ENCODE results near the gene CCDC34. TPM values are rescaled to one million over a fixed set of nuclear protein-coding genes. Genes with fewer than 3 reads are reported as not detected.
A peak's percentile ranks its signal among the peaks of the same experiment; 100 is the strongest.

Gene CCDC34
- total and polyA plus RNA-seq, 2 of the 8 experiments (the other 6 are each of a cell fraction or from before 2014, with no cell fraction given) = 7.7 to 24.3 TPM

- 0 out of 3 replicates have a peak, but pooled peaks of 1 of the 2 experiments have one; percentile 27 for TF ChIP-seq EP300 (IDR thresholded peaks at IDR 0.05; ENCODE audit: borderline replicate concordance in 1 of 2, low read depth in 2 of 2, low read length in 2 of 2)
- TF ChIP-seq FOSL1 (IDR thresholded peaks at IDR 0.05; ENCODE audit: insufficient read depth, low read depth, low read length) = no peak
- TF ChIP-seq BRCA1 (IDR thresholded peaks at IDR 0.05; ENCODE audit: low read depth, low read length) = no peak
- TF ChIP-seq PHF8 (conservative IDR thresholded peaks at IDR 0.05; ENCODE audit: low read depth, low read length) = peak; percentile 64; the same call in 1 of the 2 replicates
- TF ChIP-seq RBBP5 (IDR thresholded peaks at IDR 0.05; ENCODE audit: borderline replicate concordance, low read depth, low read length) = peak; percentile 82
- no peak for TF ChIP-seq SP4 (IDR thresholded peaks at IDR 0.05; ENCODE audit: low read length)
- TF ChIP-seq E2F6 (IDR thresholded peaks at IDR 0.05) = peak; percentile 50
- TF ChIP-seq TBP (IDR thresholded peaks at IDR 0.05; ENCODE audit: low read depth, low read length) = peak; percentile 48
- peak; percentile 73 for TF ChIP-seq SAP30 (IDR thresholded peaks at IDR 0.05; ENCODE audit: insufficient read depth, insufficient replicate concordance, low read length)
- TF ChIP-seq CBX8 (IDR thresholded peaks at IDR 0.05; ENCODE audit: borderline replicate concordance, low read depth, low read length) = no peak
- peak; percentile 48 to 58; a peak in 2 of 3 replicates for TF ChIP-seq POLR2A (IDR thresholded peaks at IDR 0.05; ENCODE audit: control extremely low read depth in 1 of 2, low read depth in 2 of 2, low read length in 2 of 2)
- peak; percentile 78 for TF ChIP-seq KDM4A (IDR thresholded peaks at IDR 0.05; ENCODE audit: low read depth, low read length, severe bottlenecking)
- peak; percentile 51 for TF ChIP-seq NANOG (IDR thresholded peaks at IDR 0.05; ENCODE audit: insufficient read depth, low read depth, low read length, poor library complexity, severe bottlenecking)
- TF ChIP-seq MAX (IDR thresholded peaks at IDR 0.05) = peak; percentile 92
- TF ChIP-seq TCF12 (IDR thresholded peaks at IDR 0.05; ENCODE audit: low read depth, low read length) = no peak
- TF ChIP-seq RFX5 (IDR thresholded peaks at IDR 0.05; ENCODE audit: borderline replicate concordance, low read depth, low read length) = peak; percentile 83
Measured at GRCh38 chr11:27362749-27363575, at the start of gene CCDC34 (continued).

Measured in H1 (cell line).